IMR-90 (cell line): Measurements from ENCODE around the gene EPB41L3. TPM values are rescaled to one million over a fixed set of nuclear protein-coding genes. Genes with fewer than 3 reads are reported as not detected.

Source experiments
- ATAC-seq: fragments of 200-7000 bp; cut with Tn5 transposase; 2 replicates; pipeline ENCODE4 v1.9.1; 2020; ENCODE audit warnings: low read depth, mild to moderate bottlenecking, moderate library complexity
- BruUV-seq: library from RNA; stranded (reverse); fragments of 400-500 nt; replicated peaks from 2 replicates; lab custom pipeline; 2021; lab: Mats Ljungman, UMichigan
- CTCF ChIA-PET: fragments of 300-600 bp; formaldehyde crosslinking; extraction: SDS; loops from one replicate; lab custom pipeline; 2021; ENCODE audit warnings: antibody characterized with exemption; lab: Yijun Ruan, JAX
- POLR2A ChIA-PET: fragments of 300-600 bp; sonication (Branson Sonifier 250); formaldehyde crosslinking; loops from one replicate; lab custom pipeline; 2022; ENCODE audit warnings: antibody characterized with exemption; ENCODE audit not compliant: unreplicated experiment; lab: Charles Lee
- DNase-seq: peaks from one replicate; pipeline ENCODE4 v3.0.0; 2013
- H2AFZ ChIP-seq: replicated peaks from 2 replicates; pipeline ENCODE3; 2013; ENCODE audit warnings: low read length, mild to moderate bottlenecking; ENCODE audit not compliant: poor library complexity
- H2AK5ac ChIP-seq: 2 replicates; pipeline ENCODE4 v1.6.1; 2013; ENCODE audit warnings: low read depth, low read length, inconsistent platforms
- H2AK9ac ChIP-seq: replicated peaks from 2 replicates; pipeline ENCODE3; 2013; ENCODE audit warnings: mild to moderate bottlenecking, low read depth, low read length, moderate library complexity; ENCODE audit not compliant: poor library complexity
- H2BK120ac ChIP-seq: 2 replicates; pipeline ENCODE4 v1.6.1; 2013; ENCODE audit warnings: low read depth, low read length, inconsistent platforms
- H2BK15ac ChIP-seq: 3 replicates; pipeline ENCODE4 v1.6.1; 2013; ENCODE audit warnings: low read depth, low read length, inconsistent platforms
- H2BK20ac ChIP-seq: 2 replicates; pipeline ENCODE4 v1.6.1; 2013; ENCODE audit warnings: low read depth, mild to moderate bottlenecking, inconsistent platforms, low read length, moderate library complexity
- H2BK5ac ChIP-seq: 2 replicates; pipeline ENCODE4 v1.6.1; 2013; ENCODE audit warnings: mild to moderate bottlenecking, low read depth, low read length, inconsistent platforms; ENCODE audit not compliant: poor library complexity, severe bottlenecking
- H3K14ac ChIP-seq: replicated peaks from 2 replicates; pipeline ENCODE4 v1.6.1; 2013; ENCODE audit warnings: low read depth, low read length, inconsistent platforms
- H3K18ac ChIP-seq: 2 replicates; pipeline ENCODE4 v1.6.1; 2013; ENCODE audit warnings: low read depth, low read length, control low read depth
- H3K23ac ChIP-seq: 2 replicates; pipeline ENCODE4 v1.6.1; 2013; ENCODE audit warnings: low read depth, low read length, inconsistent platforms
- H3K27ac ChIP-seq: 2 replicates; pipeline ENCODE4 v1.5.1; 2013; ENCODE audit warnings: mild to moderate bottlenecking, control low read depth, low read length; ENCODE audit not compliant: insufficient read depth
- H3K27me3 ChIP-seq: 2 replicates; pipeline ENCODE4 v1.6.1; 2013; ENCODE audit warnings: low read length; ENCODE audit not compliant: control insufficient read depth, insufficient read depth
- H3K36me3 ChIP-seq: 2 replicates; pipeline ENCODE4 v1.6.1; 2013; ENCODE audit warnings: low read length, mixed read lengths; ENCODE audit not compliant: control insufficient read depth, insufficient read depth
- H3K4ac ChIP-seq: 2 replicates; pipeline ENCODE4 v1.6.1; 2013; ENCODE audit warnings: low read depth, low read length, inconsistent platforms
- H3K4me1 ChIP-seq: 2 replicates; pipeline ENCODE4 v1.6.1; 2013; ENCODE audit warnings: low read length, mixed read lengths; ENCODE audit not compliant: control insufficient read depth, insufficient read depth
- H3K4me2 ChIP-seq: 2 replicates; pipeline ENCODE4 v1.6.1; 2013; ENCODE audit warnings: low read depth, mild to moderate bottlenecking, control low read depth, low read length, moderate library complexity
- H3K4me3 ChIP-seq: 2 replicates; pipeline ENCODE4 v1.5.1; 2013; ENCODE audit warnings: low read depth, mild to moderate bottlenecking, control low read depth, low read length, moderate library complexity; ENCODE audit not compliant: insufficient read depth
- H3K56ac ChIP-seq: 2 replicates; pipeline ENCODE4 v1.6.1; 2013; ENCODE audit warnings: low read length, inconsistent platforms; ENCODE audit not compliant: insufficient read depth; ENCODE audit errors: extremely low read depth
- H3K79me1 ChIP-seq, 2 experiments: 2 replicates each; pipeline ENCODE4 v1.6.1; 2013; ENCODE audit warnings: low read length in 2 of 2, inconsistent platforms in 1 of 2, low read depth in 1 of 2
- H3K9ac ChIP-seq: 2 replicates; pipeline ENCODE4 v1.6.1; 2013; ENCODE audit warnings: low read depth, low read length, control low read depth
- H3K9me1 ChIP-seq: 2 replicates; pipeline ENCODE4 v1.6.1; 2013; ENCODE audit warnings: low read length, inconsistent platforms; ENCODE audit not compliant: insufficient read depth
- H3K9me3 ChIP-seq: 2 replicates; pipeline ENCODE4 v1.6.1; 2013; ENCODE audit warnings: low read length; ENCODE audit not compliant: control insufficient read depth, insufficient read depth
- H4K20me1 ChIP-seq: 2 replicates; pipeline ENCODE4 v1.6.1; 2013; ENCODE audit warnings: low read length, inconsistent platforms; ENCODE audit not compliant: insufficient read depth
- H4K5ac ChIP-seq: 2 replicates; pipeline ENCODE4 v1.6.1; 2013; ENCODE audit warnings: mild to moderate bottlenecking, low read depth, low read length, control low read depth
- H4K8ac ChIP-seq, 2 experiments: 2 replicates each; pipeline ENCODE4 v1.6.1; 2013; ENCODE audit warnings: low read depth in 2 of 2, low read length in 2 of 2, control low read depth in 1 of 2, inconsistent platforms in 1 of 2
- H4K91ac ChIP-seq: 2 replicates; pipeline ENCODE4 v1.6.1; 2013; ENCODE audit warnings: low read depth, low read length, inconsistent platforms; ENCODE audit not compliant: insufficient read depth
- BHLHE40 ChIP-seq: fragments of 150-350 bp; IDR thresholded peaks from 2 replicates; pipeline ENCODE4 v1.6.1; 2016; ENCODE audit warnings: mild to moderate bottlenecking, low read depth, low read length
- CEBPB ChIP-seq: IDR thresholded peaks from 2 replicates; pipeline ENCODE4 v1.6.1; 2012; ENCODE audit warnings: low read depth, low read length, improper control_type of control experiment
- FOS ChIP-seq: fragments of 150-350 bp; IDR thresholded peaks from 2 replicates; pipeline ENCODE4 v1.6.1; 2016; ENCODE audit warnings: low read depth, low read length
- MAFK ChIP-seq: IDR thresholded peaks from 2 replicates; pipeline ENCODE4 v1.6.1; 2012; ENCODE audit warnings: low read depth, low read length, improper control_type of control experiment
- MXI1 ChIP-seq: IDR thresholded peaks from 2 replicates; pipeline ENCODE4 v1.6.1; 2012; ENCODE audit warnings: low read depth, mild to moderate bottlenecking, low read length, moderate library complexity, borderline replicate concordance
- NFE2L2 ChIP-seq: fragments of 150-350 bp; IDR thresholded peaks from 2 replicates; pipeline ENCODE4 v1.6.1; 2016; ENCODE audit warnings: low read depth, mild to moderate bottlenecking, low read length
- POLR2A ChIP-seq: IDR thresholded peaks from 2 replicates; pipeline ENCODE4 v1.6.1; 2012; ENCODE audit warnings: mild to moderate bottlenecking, low read depth, low read length
- RAD21 ChIP-seq: IDR thresholded peaks from 2 replicates; pipeline ENCODE4 v1.6.1; 2012; ENCODE audit warnings: low read length, improper control_type of control experiment
- RCOR1 ChIP-seq: IDR thresholded peaks from 2 replicates; pipeline ENCODE4 v1.6.1; 2012; ENCODE audit warnings: mild to moderate bottlenecking, low read length, improper control_type of control experiment; ENCODE audit not compliant: insufficient replicate concordance
- RFX5 ChIP-seq: IDR thresholded peaks from 2 replicates; pipeline ENCODE4 v1.8.0; 2012; ENCODE audit warnings: low read depth, mild to moderate bottlenecking, low read length, moderate library complexity
- SMC3 ChIP-seq: fragments of 150-350 bp; IDR thresholded peaks from 2 replicates; pipeline ENCODE4 v1.6.1; 2016; ENCODE audit warnings: low read depth, mild to moderate bottlenecking, antibody characterized with exemption, low read length, moderate library complexity
- WGBS, 2 experiments: methylation state at CpG; one replicate each; pipeline versions ENCODE4 v1.1.5 to v1.1.7; 2013; ENCODE audit warnings: missing lambda C conversion rate in 2 of 2; ENCODE audit not compliant: insufficient read length in 1 of 2; ENCODE audit errors: extremely low coverage in 2 of 2; 5-methylcytosine and 5-hydroxymethylcytosine counted together
- dilution Hi-C: fragments of 300-500 bp; cut with HindIII; formaldehyde crosslinking; loops from one replicate; pipeline ENCODE4 v1.14.3; 2018; ENCODE audit warnings: low sequenced_read_pairs; ENCODE audit not compliant: unreplicated experiment
- in situ Hi-C: fragments of 300-500 bp; cut with MboI; formaldehyde crosslinking; loops from 3 replicates; pipeline ENCODE4 v1.14.3; 2019; ENCODE audit warnings: low sequenced_read_pairs, inconsistent platforms, mixed read lengths
- intact Hi-C: fragments of 100-400 bp; cut with micrococcal nuclease; formaldehyde crosslinking; loops from 2 replicates; pipeline ENCODE4 v1.10.0; 2022
- polyA plus RNA-seq, 3 experiments: library from polyadenylated mRNA; depleted of rRNA; stranded (reverse); fragments of >200 nt; gene quantifications; 2 replicates each; pipeline ENCODE4 v1.2.3, GENCODE V29; 2012; ENCODE audit warnings: low replicate concordance in 1 of 3
- total RNA-seq: library from RNA; depleted of rRNA; stranded (reverse); fragments of >200 nt; gene quantifications from 2 replicates; pipeline ENCODE4 v1.2.3, GENCODE V29; 2012
- TF ChIP-seq, protein P1 (sequence below): conservative IDR thresholded peaks from 2 replicates; pipeline ENCODE4 v1.5.1; 2012; ENCODE audit warnings: mild to moderate bottlenecking, low read depth, low read length, improper control_type of control experiment

Gene EPB41L3
- total and polyA plus RNA-seq, 2 of the 4 experiments (the other 2 are of a cell fraction), result 36.6 to 70.3 TPM

DNA sequence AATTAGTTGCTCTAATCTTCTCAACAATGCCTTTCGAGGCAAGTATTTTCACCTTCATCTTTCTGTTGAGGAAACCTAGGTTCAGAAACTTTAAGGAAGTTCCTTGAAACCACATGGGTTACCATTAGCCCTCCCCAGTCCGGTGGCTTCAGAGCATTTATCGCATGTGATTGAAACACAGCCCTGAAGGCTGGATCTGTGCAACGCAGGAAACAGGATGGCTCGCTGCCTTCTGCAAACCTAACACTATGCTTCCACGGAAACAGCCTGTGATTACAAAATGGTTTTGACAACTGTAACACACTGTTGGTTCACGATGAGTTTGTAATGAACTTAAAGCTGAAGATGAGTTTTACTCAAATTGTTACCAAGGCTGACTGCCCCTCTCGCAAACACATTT lies 68.5 kb downstream of the EPB41L3 start:
- Histone ChIP-seq H3K14ac (no peak overlapping the region), H2BK15ac (no peak overlapping the region), H2AFZ (no peak overlapping the region), H3K4me2 (no peak overlapping the region), H3K27me3 (no peaks in the 10 kb centered on the region), H3K4ac (no peak overlapping the region), H4K91ac (no peak overlapping the region), H3K79me1 (no peaks in the 10 kb centered on the region; a peak in 2 of 4 replicates), H3K56ac (no peak overlapping the region), H3K18ac (no peak overlapping the region), H3K4me1 (no peaks in the 10 kb centered on the region; the same call in 1 of the 2 replicates), H3K27ac (no peak overlapping the region), H3K4me3 (no peak overlapping the region), H3K9ac (no peak overlapping the region), H4K20me1 (no peaks in the 10 kb centered on the region), H2AK9ac (no peak overlapping the region), H4K5ac (no peak overlapping the region), H2AK5ac (no peak overlapping the region), H4K8ac (no peak overlapping the region), H2BK5ac (no peak overlapping the region), H3K36me3 (peaks cover 4% of the 10 kb centered on the region; the same call in 1 of the 2 replicates), H3K9me3 (no peaks in the 10 kb centered on the region), H2BK120ac (no peak overlapping the region), H3K23ac (no peak overlapping the region), H3K9me1 (no peaks in the 10 kb centered on the region), H2BK20ac (no peak overlapping the region)
- DNase-seq (no peak), ATAC-seq (no peak)
- CTCF ChIA-PET, result no interaction called here
- POLR2A ChIA-PET, result no interaction called here
- 83% methylated on average over 1 of the region's 8 CpGs; no CpG with 5 or more reads in 1 of the 2 experiments for WGBS, 2 experiments
- BruUV-seq, result no TSS peak
- TF ChIP-seq RAD21, result no peak
- TF ChIP-seq RCOR1, result no peak
- TF ChIP-seq NFE2L2, result no peak
- no peak for TF ChIP-seq MXI1
- TF ChIP-seq MAFK, result no peak
- TF ChIP-seq CEBPB, result no peak
- TF ChIP-seq SMC3, result no peak
- TF ChIP-seq FOS, result no peak
- no peak for TF ChIP-seq POLR2A
- TF ChIP-seq BHLHE40, result no peak
- TF ChIP-seq, protein P1, sequence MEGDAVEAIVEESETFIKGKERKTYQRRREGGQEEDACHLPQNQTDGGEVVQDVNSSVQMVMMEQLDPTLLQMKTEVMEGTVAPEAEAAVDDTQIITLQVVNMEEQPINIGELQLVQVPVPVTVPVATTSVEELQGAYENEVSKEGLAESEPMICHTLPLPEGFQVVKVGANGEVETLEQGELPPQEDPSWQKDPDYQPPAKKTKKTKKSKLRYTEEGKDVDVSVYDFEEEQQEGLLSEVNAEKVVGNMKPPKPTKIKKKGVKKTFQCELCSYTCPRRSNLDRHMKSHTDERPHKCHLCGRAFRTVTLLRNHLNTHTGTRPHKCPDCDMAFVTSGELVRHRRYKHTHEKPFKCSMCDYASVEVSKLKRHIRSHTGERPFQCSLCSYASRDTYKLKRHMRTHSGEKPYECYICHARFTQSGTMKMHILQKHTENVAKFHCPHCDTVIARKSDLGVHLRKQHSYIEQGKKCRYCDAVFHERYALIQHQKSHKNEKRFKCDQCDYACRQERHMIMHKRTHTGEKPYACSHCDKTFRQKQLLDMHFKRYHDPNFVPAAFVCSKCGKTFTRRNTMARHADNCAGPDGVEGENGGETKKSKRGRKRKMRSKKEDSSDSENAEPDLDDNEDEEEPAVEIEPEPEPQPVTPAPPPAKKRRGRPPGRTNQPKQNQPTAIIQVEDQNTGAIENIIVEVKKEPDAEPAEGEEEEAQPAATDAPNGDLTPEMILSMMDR, result no peak
- no peak for TF ChIP-seq RFX5
- in situ Hi-C loops (no loop called here), intact Hi-C loops (no loop called here), dilution Hi-C loops (no loop called here)
